Measurements from ENCODE around the gene OR2S2.
"Not testable (repeated sequence)": the region's sequence is repeated elsewhere in the genome, so short reads cannot be mapped to it uniquely, and the experiment has no call there.

Gene OR2S2

DNA sequence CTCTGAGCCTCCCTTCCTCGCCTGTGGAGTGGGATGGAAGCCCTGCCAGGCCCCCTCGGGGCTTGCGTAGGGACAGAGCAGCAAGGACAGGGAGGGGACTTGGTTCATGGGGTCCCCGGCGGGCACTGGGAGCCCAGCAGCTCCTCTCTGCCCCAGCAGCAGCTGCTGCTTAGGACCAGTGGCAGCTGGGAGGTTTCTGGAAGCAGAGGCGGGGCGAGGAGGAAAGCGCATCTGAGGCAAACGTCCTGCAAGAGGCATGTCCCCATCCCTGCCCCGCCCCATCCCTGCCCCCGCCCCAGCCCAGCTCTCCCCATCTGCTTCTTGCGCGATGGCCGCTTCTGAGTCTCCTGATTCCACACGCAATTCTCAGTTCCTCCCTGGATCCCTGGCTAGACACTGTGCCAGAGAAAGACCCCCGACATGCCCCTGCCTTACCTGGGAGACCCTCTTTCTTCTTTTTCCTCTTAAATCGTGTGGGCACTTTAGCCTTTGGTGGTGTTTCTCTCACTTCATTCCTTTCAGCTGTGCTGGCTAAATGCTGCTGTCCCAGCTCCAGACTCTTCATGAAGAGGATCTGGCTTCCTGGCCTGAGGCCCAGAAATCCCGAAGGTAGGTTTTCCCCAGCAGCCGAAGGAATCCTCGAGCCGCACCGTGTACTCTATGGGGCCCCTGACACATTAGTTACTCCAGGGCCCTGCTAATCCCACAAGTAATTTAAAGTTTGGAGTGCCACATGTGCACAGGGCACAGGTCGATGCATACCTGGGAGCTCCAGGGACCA lies 4.4 kb upstream of the OR2S2 start:
- ATAC-seq (no peak), DNase-seq (no peak)

DNA sequence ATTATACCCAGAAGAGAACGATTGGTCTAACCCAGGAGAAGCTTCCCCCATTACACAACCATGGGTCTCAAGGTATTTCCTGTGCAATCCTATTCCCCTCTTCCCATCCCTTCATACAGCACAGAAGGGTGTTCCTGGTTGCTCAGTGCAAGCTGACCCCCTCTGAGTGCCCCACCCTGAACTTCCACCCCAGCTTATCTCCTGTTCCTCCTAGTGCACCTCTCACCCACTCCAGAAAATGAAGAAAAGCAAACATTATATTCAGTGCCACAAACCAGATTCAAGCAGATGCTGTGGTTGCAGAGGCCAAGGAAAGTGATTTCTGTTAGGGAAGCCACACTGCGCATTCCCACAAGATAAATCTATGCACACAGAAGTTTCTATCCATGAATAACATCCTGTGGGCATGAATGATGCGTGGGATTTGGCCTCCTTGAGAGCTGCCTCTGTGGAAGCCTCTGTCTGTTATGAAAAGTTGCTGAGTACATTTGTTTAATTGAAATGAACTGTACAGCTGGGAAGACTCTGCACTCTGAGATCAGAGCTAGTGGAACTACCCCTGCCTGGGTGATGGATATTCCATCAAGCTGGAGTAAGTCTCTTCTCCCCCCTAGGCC lies 2.2 kb upstream of the OR2S2 start:
- DNase-seq (no peak), ATAC-seq (no peak)

DNA sequence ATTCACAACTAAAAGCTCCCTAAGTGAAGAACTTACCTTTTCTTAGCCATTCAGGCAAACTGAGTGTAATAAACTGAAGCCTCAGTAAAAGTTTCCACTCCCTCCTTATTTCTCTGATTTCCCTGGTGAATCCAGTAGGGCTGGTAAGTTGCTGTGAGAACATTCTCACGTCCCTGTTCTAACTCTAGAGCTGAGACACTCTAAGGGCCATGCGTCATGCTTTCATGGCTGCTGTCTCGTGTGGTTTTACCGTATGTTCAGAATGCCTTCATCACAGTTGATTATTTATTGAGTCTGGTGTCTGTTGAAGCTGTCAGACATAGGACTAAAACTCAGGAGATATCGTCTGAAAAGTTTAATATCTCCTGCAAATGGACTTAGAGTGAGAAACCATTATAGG lies 1.3 kb downstream of the OR2S2 start:
- ATAC-seq (no peak), DNase-seq (no peak)

DNA sequence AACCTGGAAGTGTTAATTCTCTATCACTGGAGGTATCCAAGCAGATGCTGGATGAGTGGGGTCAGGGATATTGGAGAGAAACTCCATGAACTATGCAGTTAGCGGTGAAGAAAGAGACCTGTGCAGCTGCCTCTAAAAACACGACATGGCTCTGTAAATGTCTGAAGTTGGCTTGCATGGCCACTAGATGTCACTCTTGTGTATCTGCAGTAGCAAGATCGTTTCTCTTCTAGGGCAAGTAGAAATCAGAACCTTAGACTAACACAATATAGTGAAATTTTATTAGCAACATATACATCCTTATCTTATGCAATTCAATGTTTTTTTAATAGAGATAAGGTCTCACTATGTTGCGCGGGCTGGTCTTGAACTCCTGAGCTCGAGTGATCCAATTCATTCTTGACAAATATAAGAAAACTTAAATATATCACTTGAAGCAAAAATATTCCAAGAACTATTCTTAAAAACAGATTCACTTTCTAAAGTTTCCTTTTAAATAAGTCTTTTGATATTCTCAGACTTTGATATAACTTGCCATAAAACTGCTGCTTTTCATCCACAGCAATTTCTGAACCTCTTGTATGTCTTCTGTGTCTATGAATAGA lies 2.9 kb downstream of the OR2S2 start:
- peak; percentile 36 for DNase-seq
- peak; percentile 69 for ATAC-seq

GRCh38 chr9:35952526-35953191 lies 5.3 kb downstream of the OR2S2 start:
- DNase-seq (no peak), ATAC-seq (no peak)

DNA sequence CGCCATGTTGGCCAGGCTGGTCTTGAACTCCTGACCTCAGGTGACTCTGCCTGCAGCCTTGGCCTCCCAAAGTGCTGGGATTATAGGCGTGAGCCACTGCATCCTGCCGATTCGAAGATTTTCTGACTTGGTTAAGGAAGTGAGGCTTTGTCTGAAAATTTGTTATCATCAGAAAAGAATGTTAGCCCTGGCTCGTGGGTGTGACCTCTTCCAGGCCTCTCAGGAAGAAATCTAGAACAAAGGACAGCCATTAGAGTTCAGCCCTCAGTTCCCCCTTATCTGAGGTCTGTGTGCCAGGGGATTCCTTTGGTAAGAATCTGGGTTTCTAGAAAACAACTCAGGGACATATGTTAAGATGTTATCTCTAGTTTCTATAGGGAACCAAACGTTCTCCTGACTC lies 6.2 kb downstream of the OR2S2 start:
- DNase-seq (no peak), ATAC-seq (no peak)

GRCh38 chr9:35948901-35949318 lies 9.0 kb downstream of the OR2S2 start:
- no peak for DNase-seq
- no peak for ATAC-seq

- DNase-seq: no peak
- ATAC-seq: no peak
Measured at GRCh38 chr9:35948451-35948850, 9.5 kb downstream of the OR2S2 start.

DNA sequence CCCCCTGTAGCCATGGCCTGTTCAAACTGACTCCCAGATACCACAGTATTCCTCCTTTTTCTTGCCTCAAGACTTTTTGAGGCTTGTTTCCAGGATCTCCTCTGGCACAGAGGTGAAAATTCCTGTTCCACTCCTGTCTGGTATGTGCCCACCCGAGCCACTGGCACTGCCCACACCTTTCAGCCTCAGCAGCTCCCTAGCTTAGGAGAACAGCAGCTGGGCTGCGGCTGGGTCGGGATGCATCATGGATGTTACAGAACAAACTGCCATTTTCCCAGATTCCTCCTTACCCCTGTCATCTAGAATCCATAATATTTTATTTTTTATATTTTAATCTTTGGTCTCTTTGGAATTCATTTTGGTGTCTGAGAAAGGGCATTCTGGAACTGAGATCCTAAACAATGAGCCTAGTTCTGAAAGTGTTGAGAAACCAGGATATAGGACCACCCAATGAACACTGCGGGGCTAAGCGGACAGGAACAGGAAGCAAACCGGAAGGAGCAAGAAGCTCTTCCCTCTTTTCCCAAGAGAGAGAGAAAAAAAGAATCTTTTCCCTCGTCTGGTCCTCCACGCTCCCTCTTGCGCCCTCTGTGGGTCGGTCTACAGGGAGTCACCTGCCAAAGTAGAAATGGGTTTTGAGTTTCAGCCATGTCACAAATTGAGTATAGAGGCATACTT lies 12.5 kb downstream of the OR2S2 start:
- DNase-seq (peak; percentile 85), ATAC-seq (no peak)

- ATAC-seq: no peak
Measured at GRCh38 chr9:35944841-35945240, 13.1 kb downstream of the OR2S2 start.

DNA sequence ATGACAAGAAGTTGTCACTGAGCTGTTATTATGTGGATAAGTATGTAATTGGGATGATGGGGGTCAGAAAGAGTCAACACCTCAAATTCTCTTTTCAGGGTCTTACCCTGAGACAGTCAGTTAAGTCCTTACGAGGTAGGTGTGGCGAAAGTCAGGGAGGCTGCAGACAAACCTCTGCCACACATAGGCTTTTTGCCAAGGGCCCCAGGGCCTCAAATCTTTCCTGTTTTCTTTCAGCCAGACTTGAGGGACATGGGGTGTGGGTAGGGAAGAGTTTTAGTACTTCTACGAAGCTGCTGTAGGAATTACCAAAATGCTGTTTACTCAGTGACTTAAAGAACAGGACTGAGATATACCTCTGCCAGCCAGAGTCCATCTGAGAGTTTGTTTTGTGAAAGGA lies 13.8 kb downstream of the OR2S2 start:
- ATAC-seq (no peak), DNase-seq (no peak)

More at GRCh38 chr9:35944841-35945240, 13.1 kb downstream of the OR2S2 start:
- DNase-seq: no peak

GRCh38 chr9:35942286-35942685 lies 15.7 kb downstream of the OR2S2 start:
- DNase-seq (no peak), ATAC-seq (no peak)

DNA sequence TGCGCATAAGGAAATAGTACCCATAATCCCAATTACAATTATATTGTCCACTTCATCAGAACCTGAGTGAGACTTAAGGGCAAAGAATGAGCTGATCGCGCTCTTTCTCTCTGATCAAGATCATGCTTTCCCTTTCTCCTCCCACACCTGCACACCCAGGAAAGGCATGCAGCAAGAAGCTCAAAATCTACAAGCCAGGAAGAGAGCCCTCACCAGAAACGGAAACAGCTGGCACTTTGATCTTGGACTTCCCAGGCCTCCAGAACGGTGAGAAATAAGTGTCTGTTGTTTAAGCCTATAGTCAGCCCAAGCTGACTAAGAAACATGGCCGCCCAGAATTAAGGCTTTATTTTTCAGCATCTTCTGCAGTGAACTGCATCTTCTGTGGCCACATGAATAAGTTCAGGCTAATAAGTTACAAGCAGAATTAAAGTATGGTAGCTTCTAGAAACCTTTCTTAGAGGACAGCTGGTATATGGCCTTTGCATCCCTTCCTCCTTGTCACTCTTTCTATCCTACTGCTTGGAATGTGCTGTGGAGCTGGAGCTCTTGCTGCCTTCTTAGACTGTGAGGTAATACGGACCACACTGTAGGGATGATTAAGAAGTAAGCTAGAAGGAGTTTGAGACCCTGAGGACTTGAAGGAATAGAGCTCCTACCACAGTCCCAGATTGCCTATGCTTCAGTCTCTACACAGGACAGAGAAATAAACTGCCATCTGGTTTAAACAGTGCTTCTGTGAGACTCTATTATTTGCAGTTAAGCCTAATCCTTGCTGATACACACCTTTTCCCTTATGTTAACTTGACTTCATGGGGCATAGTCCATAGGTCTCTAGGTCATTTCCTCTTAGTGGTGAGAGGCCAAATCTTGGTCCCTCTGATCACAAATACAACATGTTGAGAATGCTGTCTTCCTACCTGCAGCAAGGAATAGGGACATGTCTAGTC lies 17.2 kb downstream of the OR2S2 start:
- no peak for ATAC-seq
- no peak for DNase-seq

DNA sequence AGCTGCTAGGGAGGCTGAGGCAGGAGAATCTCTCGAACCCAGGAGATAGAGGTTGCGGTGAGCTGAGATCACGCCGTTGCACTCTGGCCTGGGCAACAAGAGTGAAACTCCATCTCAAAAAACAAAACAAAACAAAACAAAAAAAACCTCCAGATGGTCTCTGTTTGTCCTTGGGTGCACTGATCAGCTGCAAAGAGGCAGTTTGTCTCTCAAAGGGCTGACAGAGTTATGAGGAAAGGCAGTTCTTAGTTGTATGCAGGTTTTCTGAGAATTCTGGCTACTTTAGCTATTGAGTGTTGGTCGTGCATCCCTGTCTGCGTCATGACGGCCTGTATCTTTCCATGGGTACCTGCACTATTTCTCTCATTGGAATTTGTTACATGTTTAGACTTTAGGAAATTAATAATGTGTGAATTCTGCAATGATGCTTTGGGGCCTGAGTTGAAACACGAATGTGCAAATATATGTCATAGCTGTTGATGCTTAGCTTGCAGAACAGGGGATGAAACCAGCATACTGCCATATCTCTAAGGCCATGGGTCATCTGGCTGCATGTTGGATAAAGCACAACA lies 18.2 kb downstream of the OR2S2 start:
- ATAC-seq: no peak

GRCh38 chr9:35938474-35939356 lies 19.2 kb downstream of the OR2S2 start:
- peak; percentile 36 for ATAC-seq
- no peak for DNase-seq

More for the DNA sequence above, 18.2 kb downstream of the OR2S2 start:
- DNase-seq: no peak

DNA sequence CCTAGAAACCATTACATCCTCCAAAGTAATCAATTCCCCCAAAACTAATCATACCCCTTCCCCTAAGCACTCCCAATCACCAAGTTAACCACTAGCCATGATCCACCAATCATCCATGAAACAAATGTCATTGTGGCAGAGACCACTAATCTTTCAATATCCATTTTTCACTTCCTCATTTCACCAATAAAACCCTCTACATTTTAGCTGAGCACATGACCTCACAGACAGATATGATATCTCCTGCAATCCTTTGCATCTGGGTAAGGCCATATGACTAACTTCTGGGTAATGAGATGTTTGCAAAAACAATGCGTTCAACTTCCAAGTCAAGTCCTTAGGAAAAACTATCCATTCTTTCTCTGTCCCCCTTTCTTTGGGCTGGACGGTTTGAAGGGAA lies 20.7 kb downstream of the OR2S2 start:
- DNase-seq: no peak
- no peak for ATAC-seq

DNA sequence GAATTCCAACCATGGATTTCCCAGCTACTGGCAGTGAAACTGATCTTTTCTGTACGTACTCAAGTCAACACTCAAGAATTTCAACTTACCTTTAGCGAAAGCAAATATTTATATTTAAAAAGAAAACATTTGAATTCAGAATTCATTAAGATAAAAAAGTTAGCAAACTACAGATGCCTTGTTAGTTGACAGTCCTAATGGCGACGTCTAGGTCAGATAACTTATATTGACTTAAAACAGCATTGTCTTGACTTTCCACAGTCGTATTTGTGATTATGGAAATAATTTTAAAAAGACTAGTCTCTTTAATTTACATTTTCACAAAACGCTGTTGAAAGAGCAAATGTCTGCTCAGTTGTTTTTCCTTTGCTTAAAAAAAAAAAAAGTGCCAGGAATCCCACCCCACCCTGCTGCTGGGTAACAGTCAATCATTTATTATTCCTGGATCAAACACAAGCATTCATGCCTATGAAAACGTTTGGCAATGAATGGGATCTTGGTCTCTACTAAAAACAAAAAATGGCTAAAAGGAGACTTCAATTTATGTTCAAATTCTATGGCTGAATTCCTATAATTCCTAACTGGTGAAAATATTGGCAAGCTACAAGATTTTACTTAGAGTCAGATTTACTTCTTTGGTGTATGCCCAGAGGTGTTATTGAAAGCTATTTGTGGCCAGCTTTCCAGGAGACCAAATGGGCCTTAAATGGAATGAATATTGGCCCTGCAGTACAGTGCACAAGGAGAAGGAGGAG lies 22.0 kb downstream of the OR2S2 start:
- ATAC-seq: no peak
- no peak for DNase-seq

- ATAC-seq: no peak
- DNase-seq: no peak
Measured at GRCh38 chr9:35935261-35935660, 22.7 kb downstream of the OR2S2 start.

DNA sequence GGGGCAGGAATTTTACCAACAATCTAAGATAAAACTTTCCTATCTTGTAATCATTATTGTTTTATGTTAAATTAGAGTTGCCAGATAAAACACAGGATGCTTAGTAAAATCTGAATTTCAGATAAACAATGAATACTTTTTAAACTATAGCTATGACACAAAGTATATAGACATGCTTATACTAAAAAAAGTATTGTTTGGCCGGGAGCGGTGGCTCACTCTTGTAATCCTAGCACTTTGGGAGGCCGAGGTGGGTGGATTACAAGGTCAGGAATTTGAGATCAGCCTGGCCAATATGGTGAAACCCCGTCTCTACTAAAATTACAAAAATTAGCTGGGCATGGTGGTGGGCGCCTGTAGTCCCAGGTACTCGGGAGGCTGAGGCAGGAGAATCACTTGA lies 23.9 kb downstream of the OR2S2 start:
- ATAC-seq, DNase-seq: not testable (repeated sequence)
